Measurements from ENCODE around the gene MIAT. TPM values are rescaled to one million over a fixed set of nuclear protein-coding genes. Genes with fewer than 3 reads are reported as not detected.

Gene MIAT
- total and polyA plus RNA-seq, 2 of the 4 experiments (the other 2 are of a cell fraction) = 0.54 to 0.65 TPM

DNA sequence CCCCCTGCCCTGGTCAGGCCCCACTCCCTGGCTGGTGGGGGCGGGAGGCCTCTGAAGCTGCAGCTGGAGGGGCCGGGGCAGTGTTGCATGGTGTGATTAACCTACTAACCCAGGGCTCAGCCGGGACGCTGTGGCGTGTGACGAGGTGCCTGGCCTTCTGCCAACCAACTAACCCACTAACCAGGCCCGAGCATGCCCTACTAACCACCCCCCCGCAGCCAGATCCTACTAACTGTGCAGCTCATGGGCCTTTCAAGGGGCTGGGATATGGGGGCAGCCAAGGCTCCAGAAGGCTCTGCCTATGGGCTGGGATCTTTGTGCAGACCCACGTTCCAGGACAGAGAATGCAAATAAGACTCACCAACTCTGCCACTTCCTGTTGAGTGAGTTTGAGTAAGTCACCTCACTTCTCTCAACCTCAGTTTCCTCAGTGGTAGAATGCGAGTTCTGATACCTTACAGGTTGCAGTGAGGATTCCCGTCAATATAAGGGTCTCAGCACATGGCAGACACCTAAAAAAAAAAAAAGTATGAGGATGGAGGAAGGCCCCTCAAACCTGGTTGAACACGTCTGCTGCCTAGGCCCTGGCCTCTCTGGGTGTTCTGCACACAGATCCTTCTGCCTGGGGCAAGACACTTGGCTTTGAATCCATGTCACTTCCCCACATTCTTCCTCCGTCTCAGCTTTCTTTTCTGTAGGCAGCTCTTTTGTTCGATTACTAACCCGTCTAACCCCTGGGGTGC is 14.1 kb downstream of the MIAT start:
- peak overlapping the region; percentile 87; the same call in 1 of the 2 replicates for H2BK120ac ChIP-seq (ENCODE audit: low read depth, low read length)
- H2BK15ac ChIP-seq (ENCODE audit: low read depth, low read length) = peak overlapping the region; percentile 55; the same call in 1 of the 3 replicates
- no peak overlapping the region for H3K4me3 ChIP-seq (ENCODE audit: insufficient read depth, low read depth, low read length)
- in situ Hi-C loops (cut with MboI; ENCODE audit: low sequenced_read_pairs) = no loop called here
- H2AK9ac ChIP-seq (replicated peaks; ENCODE audit: low read depth, low read length, poor library complexity) = peak overlapping the region; percentile 97
- WGBS, 2 experiments (ENCODE audit: extremely low coverage in 2 of 2, insufficient read length in 1 of 2) = no CpG with 5 or more reads among the region's 15 CpGs
- POLR2A ChIA-PET (ENCODE audit: unreplicated experiment) = no interaction called here
- H3K79me1 ChIP-seq (ENCODE audit: low read depth in 1 of 2, low read length in 2 of 2) = peaks cover 24 to 33% of the 10 kb centered on the region in 2 experiments
- no TSS peak for BruUV-seq (replicated peaks)
- peak overlapping the region; percentile 97 for H4K91ac ChIP-seq (ENCODE audit: insufficient read depth, low read depth, low read length)
- H3K4ac ChIP-seq (ENCODE audit: low read depth, low read length) = peak overlapping the region; percentile 95
- H3K9me3 ChIP-seq (ENCODE audit: control insufficient read depth, insufficient read depth, low read length) = no peaks in the 10 kb centered on the region
- CTCF ChIA-PET = no interaction called here
- ATAC-seq (ENCODE audit: low read depth) = no peak
- H3K18ac ChIP-seq (ENCODE audit: low read depth, low read length) = no peak overlapping the region
- no peak for DNase-seq
- no peak overlapping the region for H2BK5ac ChIP-seq (ENCODE audit: low read depth, low read length, poor library complexity, severe bottlenecking)
- H3K4me1 ChIP-seq (ENCODE audit: control insufficient read depth, insufficient read depth, low read length) = peaks cover 10% of the 10 kb centered on the region
- dilution Hi-C loops (cut with HindIII; ENCODE audit: low sequenced_read_pairs, unreplicated experiment) = no loop called here
- H4K20me1 ChIP-seq (ENCODE audit: insufficient read depth, low read length) = 0 out of 2 replicates have a peak, but pooled peaks cover 3% of the 10 kb centered on the region
- peak overlapping the region; percentile 92; the same call in 1 of the 2 replicates for H3K27ac ChIP-seq (ENCODE audit: insufficient read depth, low read length)
- H3K27me3 ChIP-seq (ENCODE audit: control insufficient read depth, insufficient read depth, low read length) = no peaks in the 10 kb centered on the region
- no peak overlapping the region for H3K9ac ChIP-seq (ENCODE audit: low read depth, low read length)
- no peaks in the 10 kb centered on the region for H3K36me3 ChIP-seq (ENCODE audit: control insufficient read depth, insufficient read depth, low read length)
- no peak overlapping the region for H3K56ac ChIP-seq (ENCODE audit: extremely low read depth, insufficient read depth, low read length)
- intact Hi-C loops (cut with micrococcal nuclease) = loop anchor here (10.0 kb wide), 3 partner anchors 223 to 443 kb away; no protein-coding TSS in a partner anchor
- H2AK5ac ChIP-seq (ENCODE audit: low read depth, low read length) = peak overlapping the region; percentile 94; the same call in 1 of the 2 replicates
- H3K23ac ChIP-seq (ENCODE audit: low read depth, low read length) = no peak overlapping the region
- H4K8ac ChIP-seq (ENCODE audit: low read depth in 2 of 2, low read length in 2 of 2) = peak overlapping the region; percentile 72 to 98
- no peak overlapping the region for H3K4me2 ChIP-seq (ENCODE audit: low read depth, low read length)
- peak overlapping the region; percentile 97 for H4K5ac ChIP-seq (ENCODE audit: low read depth, low read length)
- no peak overlapping the region for H3K14ac ChIP-seq (replicated peaks; ENCODE audit: low read depth, low read length)
- H3K9me1 ChIP-seq (ENCODE audit: insufficient read depth, low read length) = peaks cover 23% of the 10 kb centered on the region
- H2BK20ac ChIP-seq (ENCODE audit: low read depth, low read length) = peak overlapping the region; percentile 55
- peak overlapping the region; percentile 93 for H2AFZ ChIP-seq (replicated peaks; ENCODE audit: low read length, poor library complexity)
- TF ChIP-seq CHD1 (IDR thresholded peaks at IDR 0.05; ENCODE audit: low read depth, low read length) (no peak), SMC3 (IDR thresholded peaks at IDR 0.05; ENCODE audit: low read depth, low read length) (no peak), FOS (IDR thresholded peaks at IDR 0.05; ENCODE audit: low read depth, low read length) (no peak), CEBPB (IDR thresholded peaks at IDR 0.05; ENCODE audit: low read depth, low read length) (no peak), BHLHE40 (IDR thresholded peaks at IDR 0.05; ENCODE audit: low read depth, low read length) (no peak), NFE2L2 (IDR thresholded peaks at IDR 0.05; ENCODE audit: low read depth, low read length) (no peak), MAZ (IDR thresholded peaks at IDR 0.05; ENCODE audit: borderline replicate concordance, low read depth, low read length) (no peak), RFX5 (IDR thresholded peaks at IDR 0.05; ENCODE audit: low read depth, low read length) (no peak), POLR2A (IDR thresholded peaks at IDR 0.05; ENCODE audit: low read depth, low read length) (no peak), MXI1 (IDR thresholded peaks at IDR 0.05; ENCODE audit: borderline replicate concordance, low read depth, low read length) (no peak), RCOR1 (IDR thresholded peaks at IDR 0.05; ENCODE audit: insufficient replicate concordance, low read length) (no peak), RAD21 (IDR thresholded peaks at IDR 0.05; ENCODE audit: low read length) (no peak), MAFK (IDR thresholded peaks at IDR 0.05; ENCODE audit: low read depth, low read length) (no peak)
- TF ChIP-seq, protein P1, sequence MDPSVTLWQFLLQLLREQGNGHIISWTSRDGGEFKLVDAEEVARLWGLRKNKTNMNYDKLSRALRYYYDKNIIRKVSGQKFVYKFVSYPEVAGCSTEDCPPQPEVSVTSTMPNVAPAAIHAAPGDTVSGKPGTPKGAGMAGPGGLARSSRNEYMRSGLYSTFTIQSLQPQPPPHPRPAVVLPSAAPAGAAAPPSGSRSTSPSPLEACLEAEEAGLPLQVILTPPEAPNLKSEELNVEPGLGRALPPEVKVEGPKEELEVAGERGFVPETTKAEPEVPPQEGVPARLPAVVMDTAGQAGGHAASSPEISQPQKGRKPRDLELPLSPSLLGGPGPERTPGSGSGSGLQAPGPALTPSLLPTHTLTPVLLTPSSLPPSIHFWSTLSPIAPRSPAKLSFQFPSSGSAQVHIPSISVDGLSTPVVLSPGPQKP (IDR thresholded peaks at IDR 0.05; ENCODE audit: borderline replicate concordance, low read depth, low read length) = no peak
- TF ChIP-seq, protein P2, sequence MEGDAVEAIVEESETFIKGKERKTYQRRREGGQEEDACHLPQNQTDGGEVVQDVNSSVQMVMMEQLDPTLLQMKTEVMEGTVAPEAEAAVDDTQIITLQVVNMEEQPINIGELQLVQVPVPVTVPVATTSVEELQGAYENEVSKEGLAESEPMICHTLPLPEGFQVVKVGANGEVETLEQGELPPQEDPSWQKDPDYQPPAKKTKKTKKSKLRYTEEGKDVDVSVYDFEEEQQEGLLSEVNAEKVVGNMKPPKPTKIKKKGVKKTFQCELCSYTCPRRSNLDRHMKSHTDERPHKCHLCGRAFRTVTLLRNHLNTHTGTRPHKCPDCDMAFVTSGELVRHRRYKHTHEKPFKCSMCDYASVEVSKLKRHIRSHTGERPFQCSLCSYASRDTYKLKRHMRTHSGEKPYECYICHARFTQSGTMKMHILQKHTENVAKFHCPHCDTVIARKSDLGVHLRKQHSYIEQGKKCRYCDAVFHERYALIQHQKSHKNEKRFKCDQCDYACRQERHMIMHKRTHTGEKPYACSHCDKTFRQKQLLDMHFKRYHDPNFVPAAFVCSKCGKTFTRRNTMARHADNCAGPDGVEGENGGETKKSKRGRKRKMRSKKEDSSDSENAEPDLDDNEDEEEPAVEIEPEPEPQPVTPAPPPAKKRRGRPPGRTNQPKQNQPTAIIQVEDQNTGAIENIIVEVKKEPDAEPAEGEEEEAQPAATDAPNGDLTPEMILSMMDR (conservative IDR thresholded peaks at IDR 0.05; ENCODE audit: low read depth, low read length) = no peak

Measured in IMR-90 (cell line).